Amniotic stem cell (primary cell): ENCODE results near the gene ZCCHC8.

Experiments
- DNase-seq: peaks from one replicate; lab custom pipeline; 2025; lab: John Stamatoyannopoulos, UW

ZCCHC8 gene

DNA sequence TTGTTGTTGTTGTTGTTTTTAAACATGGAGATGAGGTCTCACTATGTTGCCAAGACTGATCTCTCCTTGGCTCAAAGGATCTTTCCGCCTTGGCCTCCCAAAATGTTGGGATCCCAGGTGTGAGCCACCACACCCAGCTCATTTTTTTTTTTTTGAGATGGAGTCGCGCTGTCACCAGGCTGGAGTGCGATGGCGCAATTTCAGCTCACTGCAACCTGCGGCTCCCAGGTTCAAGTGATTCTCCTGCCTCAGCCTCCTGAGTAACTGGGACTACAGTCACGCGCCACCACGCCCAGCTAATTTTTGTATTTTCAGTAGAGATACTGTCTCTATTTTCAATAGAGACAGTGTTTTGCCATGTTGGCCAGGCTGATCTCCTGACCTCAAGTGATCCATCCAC is 73.3 kb downstream of the ZCCHC8 start:
- DNase-seq = no peak

DNA sequence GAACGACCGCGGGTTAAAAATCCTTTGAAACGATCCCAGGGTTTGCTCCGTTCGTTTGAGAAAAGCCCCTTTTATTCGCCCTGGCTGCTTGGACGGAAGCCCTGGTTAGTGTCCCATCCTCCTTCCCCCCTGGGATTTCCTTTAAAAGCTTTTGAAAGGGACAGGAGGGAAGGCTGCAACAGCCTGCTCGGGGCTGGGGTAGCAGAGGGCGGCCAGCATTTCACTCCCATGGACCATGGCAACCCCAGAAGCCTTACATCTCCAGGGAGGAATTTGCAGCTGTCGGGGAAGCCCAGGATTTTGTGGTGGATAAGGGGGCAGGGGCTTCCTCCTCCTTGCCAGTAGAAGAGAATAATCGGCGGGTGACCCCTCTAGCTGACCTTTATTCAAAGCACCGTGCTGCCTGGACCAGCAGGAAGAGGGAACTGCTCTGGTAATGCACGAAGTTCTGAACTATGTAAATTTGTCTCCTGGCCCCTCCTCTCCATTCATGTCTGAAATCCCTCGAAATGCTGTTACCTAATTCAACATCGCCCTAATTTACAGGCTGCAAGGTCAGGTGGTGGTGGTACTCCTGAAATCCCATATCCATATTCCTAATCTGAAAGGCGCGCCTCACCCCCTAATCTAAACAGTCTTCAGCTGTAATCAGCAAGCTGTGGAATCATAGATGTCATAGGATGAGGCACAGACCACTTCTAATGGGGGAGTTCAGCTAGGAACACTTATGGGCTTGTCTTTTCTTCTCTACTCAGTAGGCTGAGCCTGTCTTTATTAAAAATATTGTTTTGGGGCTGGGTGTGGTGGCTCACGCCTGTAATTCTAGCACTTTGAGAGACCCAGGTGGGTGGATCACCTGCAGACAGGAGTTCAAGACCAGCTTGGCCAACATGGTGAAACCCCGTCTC is 77.2 kb downstream of the ZCCHC8 start:
- no peak for DNase-seq

- no peak for DNase-seq
These were observed 77.9 kb downstream of the ZCCHC8 start for GRCh38 chr12:122422730-122423257.

DNA sequence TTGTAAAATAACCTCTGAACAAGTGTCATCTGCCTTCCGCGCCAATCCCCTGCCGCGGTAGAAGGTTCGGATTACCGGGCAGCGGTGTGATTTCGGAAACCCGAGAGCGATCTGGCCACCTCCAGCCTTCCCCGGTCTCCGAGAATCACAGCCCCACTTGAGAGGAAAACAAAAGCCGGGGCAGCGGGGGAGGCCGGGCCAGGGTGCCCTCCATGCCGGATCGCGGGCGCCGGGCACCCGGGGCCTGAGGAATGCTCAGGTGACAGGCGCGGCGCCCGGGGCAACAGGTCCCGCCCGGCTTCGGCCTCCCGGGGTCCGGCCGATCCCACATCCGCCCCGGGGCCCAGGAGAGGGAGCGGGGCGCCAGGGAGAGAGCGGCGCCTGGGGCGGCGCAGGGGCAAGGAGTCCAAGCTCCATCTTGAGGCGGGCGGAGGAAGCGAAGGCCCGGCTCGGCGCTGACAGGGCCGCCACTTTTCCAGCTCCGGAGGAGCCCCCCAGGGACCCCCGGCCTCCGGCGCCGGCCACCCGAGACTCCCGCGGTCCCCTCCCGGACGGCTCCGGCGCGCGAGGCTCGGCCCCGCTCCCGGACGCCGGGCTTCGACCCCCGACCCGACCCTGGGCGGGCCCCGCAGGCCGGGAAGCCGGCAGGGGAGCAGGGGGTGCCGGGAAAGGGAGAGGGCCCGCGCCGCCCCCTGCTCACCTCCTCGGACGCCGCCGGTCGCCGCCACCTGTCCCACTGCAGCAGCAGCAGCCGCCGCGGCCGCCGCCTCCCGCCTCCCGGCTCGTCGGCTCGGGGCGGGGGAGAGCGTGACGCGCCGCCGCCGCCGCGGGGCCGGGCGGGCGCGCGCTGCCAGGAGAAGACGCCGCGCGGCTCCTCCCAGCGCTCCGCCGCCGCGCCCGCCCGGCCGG is 78.7 kb downstream of the ZCCHC8 start, which contains the start of gene CLIP1:
CLIP1 (minus strand) TSS at position 849 of the 909 bp plus-strand sequence. CDS start 42,217 bp downstream, outside the sequence.
- DNase-seq = no peak
